Cardiac septum (tissue), 1 donor: ENCODE data around the gene RND1. TPM values are rescaled to one million over a fixed set of nuclear protein-coding genes. Genes with fewer than 3 reads are reported as not detected.
A peak's percentile ranks its signal among the peaks of the same experiment; 100 is the strongest.

Source experiments
- DNase-seq: peaks from one replicate; pipeline ENCODE4 v3.0.0-alpha.2; 2020; ENCODE audit warnings: low spot score
- intact Hi-C: fragments of 100-400 bp; cut with DNase I; formaldehyde crosslinking; loops from one replicate; pipeline ENCODE4 v1.14.0; 2022
- total RNA-seq: library from RNA; stranded (reverse); fragmentation: NEBNext Ultra II Directional; extraction: Animal tissue kit (Norgen Biotek cat#: 25700); gene quantifications from one replicate; pipeline ENCODE4 v1.2.1, GENCODE V29; 2021
- donor health status: DM: no; HTN: no; CAD: no.

Gene RND1
- total RNA-seq, 1 donor from 2014 or later = 0.62 TPM

DNA sequence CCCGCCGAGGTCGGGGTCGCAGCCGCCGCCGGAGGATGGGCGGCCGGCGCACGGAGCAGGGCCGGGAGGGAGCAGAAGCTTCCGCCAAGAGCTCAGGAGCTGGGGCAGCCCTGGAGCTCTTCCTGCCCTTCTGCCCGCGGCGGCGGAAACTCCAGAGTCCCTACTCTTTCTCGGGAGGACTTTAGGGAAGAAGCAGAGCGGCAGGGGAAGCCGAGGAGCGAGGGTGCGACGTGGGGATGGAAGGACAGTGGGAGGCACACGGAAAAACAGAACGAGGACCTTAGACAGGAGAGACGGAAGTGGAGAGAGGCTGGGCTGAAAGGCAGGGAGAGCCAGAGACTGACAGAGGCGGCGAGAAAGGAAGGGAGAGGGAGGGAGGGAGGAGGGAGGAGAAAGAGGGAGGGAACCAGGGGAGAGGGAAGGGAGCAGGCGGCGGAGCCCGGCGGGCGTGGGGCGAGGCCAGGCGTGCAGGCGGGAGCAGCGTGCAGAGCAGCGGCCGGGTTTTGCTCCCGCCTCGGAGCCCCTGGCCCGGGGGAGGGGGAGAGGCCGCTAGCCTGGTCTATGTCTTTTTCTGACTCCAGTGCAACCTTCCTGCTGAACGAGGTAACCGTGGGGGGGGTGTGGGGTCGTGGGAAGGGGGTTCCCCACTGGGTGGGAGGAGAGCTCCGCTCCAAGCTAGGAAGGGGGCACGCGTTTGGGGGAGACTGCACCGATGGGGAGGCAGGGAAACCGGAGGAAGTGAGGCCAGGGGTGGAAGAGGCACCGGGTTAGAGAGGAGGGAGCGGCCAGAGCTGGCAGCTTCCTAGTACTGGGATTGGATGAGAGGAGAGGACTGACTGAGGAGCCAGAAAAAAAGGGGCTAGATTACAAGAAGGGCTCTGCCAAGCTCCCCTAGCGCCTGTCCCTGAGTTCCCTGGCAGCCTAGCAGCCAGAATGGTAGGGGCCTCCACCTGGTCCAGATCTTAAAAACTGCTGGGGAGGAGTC is 50.3 kb downstream of the RND1 start:
- peak; percentile 86 for DNase-seq
- intact Hi-C loops = no loop called here

- DNase-seq = peak; percentile 91
- intact Hi-C loops = no loop called here
Observed at GRCh38 chr12:48814262-48815125, 51.2 kb downstream of the RND1 start.

- intact Hi-C loops = no loop called here
- DNase-seq = no peak
Observed at GRCh38 chr12:48813465-48814261, 52.0 kb downstream of the RND1 start.

DNA sequence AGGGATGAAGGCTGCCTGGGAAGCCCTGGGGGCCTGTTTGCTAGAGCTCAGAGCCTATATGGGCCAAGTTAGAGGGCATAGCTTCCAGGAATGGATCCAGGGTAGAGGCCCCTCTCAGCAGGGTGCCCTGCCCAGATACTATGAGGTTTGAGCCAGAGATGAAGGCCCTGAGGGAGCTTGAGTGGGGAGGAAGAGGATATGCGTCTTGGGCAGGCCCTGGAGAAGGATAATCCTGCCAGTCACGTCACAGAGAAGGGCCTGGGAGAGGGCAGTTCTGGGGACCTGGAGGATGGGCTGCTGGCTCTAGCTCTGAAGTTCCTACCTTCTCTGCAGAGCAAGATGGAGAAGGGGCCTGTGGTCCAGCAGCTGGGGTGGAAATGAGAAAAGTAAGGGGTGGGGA is 53.3 kb downstream of the RND1 start:
- intact Hi-C loops = no loop called here
- no peak for DNase-seq

- no peak for DNase-seq
- intact Hi-C loops = no loop called here
Observed at GRCh38 chr12:48811437-48812090, 54.1 kb downstream of the RND1 start.

- DNase-seq = no peak
- intact Hi-C loops = no loop called here
Observed at GRCh38 chr12:48810903-48811431, 54.7 kb downstream of the RND1 start.

- no peak for DNase-seq
- intact Hi-C loops = no loop called here
Observed at GRCh38 chr12:48807981-48808380, 57.7 kb downstream of the RND1 start.

Other genes starting within 250 kb of the RND1 start
- 24.8 TPM for gene KANSL2, start 183.6 kb downstream of the RND1 start, total RNA-seq
- 23.5 TPM for gene CCNT1, start 149.2 kb downstream of the RND1 start, total RNA-seq
- 195 TPM for gene ADCY6, start 76.8 kb downstream of the RND1 start, total RNA-seq
- 9.2 TPM for gene CACNB3, start 47.4 kb downstream of the RND1 start, total RNA-seq
- 33.3 TPM for gene DDX23, start 13.7 kb downstream of the RND1 start, total RNA-seq
- gene FKBP11, start 59.6 kb upstream of the RND1 start, total RNA-seq = 5.5 TPM
- gene ARF3, start 91.6 kb upstream of the RND1 start, total RNA-seq = 59.5 TPM
- 0.16 TPM for gene WNT10B, start 105.9 kb upstream of the RND1 start, total RNA-seq
- not detected for gene WNT1, start 112.5 kb upstream of the RND1 start, total RNA-seq
- 1.00 TPM for gene DDN, start 133.5 kb upstream of the RND1 start, total RNA-seq
- 80.4 TPM for gene PRKAG1, start 152.9 kb upstream of the RND1 start, total RNA-seq
- gene KMT2D, start 194.9 kb upstream of the RND1 start, total RNA-seq = 63.8 TPM
- gene RHEBL1, start 204.1 kb upstream of the RND1 start, total RNA-seq = 0.38 TPM
- gene DHH, start 228.9 kb upstream of the RND1 start, total RNA-seq = 1.6 TPM
- 33.3 TPM for gene LMBR1L, start 245.0 kb upstream of the RND1 start, total RNA-seq